ENCODE results near the gene ZFP91. TPM values are rescaled to one million over a fixed set of nuclear protein-coding genes. Genes with fewer than 3 reads are reported as not detected.

ZFP91 gene
- total RNA-seq, 2 donors from 2014 or later, result 45.8 to 58.8 TPM

DNA sequence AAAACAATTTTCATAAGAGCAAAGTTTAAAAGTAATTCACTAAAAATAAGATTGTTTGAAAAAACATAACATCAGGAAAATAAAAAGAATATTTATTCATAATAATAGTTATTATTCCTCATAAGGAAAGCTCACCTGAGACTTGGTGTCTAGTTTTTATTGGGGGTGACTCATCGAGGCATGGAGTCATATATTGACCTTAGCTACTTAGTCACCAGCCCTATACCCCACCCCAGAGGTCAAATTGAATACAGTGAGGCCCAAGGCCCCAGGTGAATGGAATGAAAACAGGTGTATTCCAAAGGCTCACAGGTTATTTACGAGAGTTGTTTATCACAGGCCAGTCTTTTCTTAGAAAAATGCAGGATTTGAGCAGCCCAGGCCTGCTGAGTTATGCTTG, 80.5 kb downstream of the ZFP91 start:
- Histone ChIP-seq H3K9me3 (no peaks in the 10 kb centered on the region), H3K27me3 (replicated peaks; ENCODE audit: insufficient read depth) (no peaks in the 10 kb centered on the region), H3K4me3 (no peak overlapping the region), H3K36me3 (no peaks in the 10 kb centered on the region), H3K4me1 (ENCODE audit: control insufficient read depth in 1 of 2, low read depth in 2 of 2) (no peaks in the 10 kb centered on the region), H3K27ac (no peak overlapping the region)
- no peak for TF ChIP-seq CTCF (IDR thresholded peaks at IDR 0.05)
- no peak for DNase-seq (ENCODE audit: low spot score)
- ATAC-seq (ENCODE audit: insufficient number of reproducible peaks, low FRiP score, low read depth), result no peak

DNA sequence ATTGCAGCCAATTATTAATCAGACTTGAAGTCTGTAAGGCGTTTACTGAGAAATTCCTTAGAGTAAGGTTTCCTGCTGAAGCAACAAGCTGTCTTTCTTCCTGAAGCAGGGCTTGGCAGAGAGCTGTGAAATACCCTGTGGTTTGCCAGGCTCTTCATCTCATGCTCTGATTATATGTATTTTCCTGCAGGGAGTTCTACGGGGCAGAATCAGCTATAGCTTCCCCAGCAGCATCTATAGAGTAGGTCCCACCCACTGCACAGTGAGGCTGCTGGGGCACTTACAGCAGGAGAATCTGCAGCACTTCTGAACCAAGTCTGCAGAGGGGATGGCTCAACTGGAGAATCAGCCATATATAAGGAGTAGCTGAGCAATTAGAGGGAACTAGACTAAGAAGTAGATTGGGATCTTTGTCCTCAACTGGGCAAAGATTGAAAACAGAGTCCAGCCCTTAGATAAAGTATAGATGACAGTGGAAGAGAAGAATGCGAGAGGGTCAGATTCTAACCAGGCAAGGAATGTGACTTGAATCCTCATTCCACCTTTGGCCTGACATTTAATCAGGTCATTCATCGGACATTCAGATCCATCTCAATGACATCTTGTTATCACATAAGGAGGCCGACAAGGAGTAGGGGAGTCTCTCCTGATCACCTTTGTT, 81.2 kb downstream of the ZFP91 start:
- Histone ChIP-seq H3K27me3 (replicated peaks; ENCODE audit: insufficient read depth) (no peaks in the 10 kb centered on the region), H3K4me3 (no peak overlapping the region), H3K36me3 (no peaks in the 10 kb centered on the region), H3K9me3 (no peaks in the 10 kb centered on the region), H3K4me1 (ENCODE audit: control insufficient read depth in 1 of 2, low read depth in 2 of 2) (no peaks in the 10 kb centered on the region), H3K27ac (no peak overlapping the region)
- DNase-seq (ENCODE audit: low spot score) (no peak), ATAC-seq (ENCODE audit: insufficient number of reproducible peaks, low FRiP score, low read depth) (no peak)
- TF ChIP-seq CTCF (IDR thresholded peaks at IDR 0.05), result no peak

Other genes starting within 250 kb of the ZFP91 start
- not detected for gene OR5B17, start 220.0 kb upstream of the ZFP91 start, total RNA-seq
- gene OR5B3, start 172.2 kb upstream of the ZFP91 start, total RNA-seq, result not detected
- not detected for gene OR5B2, start 150.9 kb upstream of the ZFP91 start, total RNA-seq
- not detected for gene OR5B12, start 136.8 kb upstream of the ZFP91 start, total RNA-seq
- not detected for gene OR5B21, start 71.0 kb upstream of the ZFP91 start, total RNA-seq
- gene LPXN, start 3.2 kb upstream of the ZFP91 start, total RNA-seq, result 10 to 100 TPM; 14.8 to 17.1 TPM
- gene CNTF, start 43.6 kb downstream of the ZFP91 start, total RNA-seq, result 1 to 10 TPM; 4.7 to 5.3 TPM
- not detected for gene GLYAT, start 152.9 kb downstream of the ZFP91 start, total RNA-seq